Astrocyte of the cerebellum (primary cell): ENCODE measurements around the gene OSBPL1A.
A peak's percentile ranks its signal among the peaks of the same experiment; 100 is the strongest.

Source experiments
- DNase-seq: peaks from one replicate; pipeline ENCODE4 v3.0.0-alpha.2; 2011; ENCODE audit warnings: low read depth
- H3K4me3 ChIP-seq: 2 replicates; pipeline ENCODE4 v1.5.1; 2011; ENCODE audit warnings: mild to moderate bottlenecking, low read depth, low read length, moderate library complexity
- in situ Hi-C: cut with HindIII; loops from 2 replicates; pipeline ENCODE4 v1.10.0; 2017; ENCODE audit warnings: low sequenced_read_pairs
- TF ChIP-seq, protein P1 (sequence below): IDR thresholded peaks from 2 replicates; pipeline ENCODE4 v1.5.1; 2012; ENCODE audit warnings: low read length, low read depth, moderate library complexity, mild to moderate bottlenecking; ENCODE audit errors: missing control alignments

The OSBPL1A gene

DNA sequence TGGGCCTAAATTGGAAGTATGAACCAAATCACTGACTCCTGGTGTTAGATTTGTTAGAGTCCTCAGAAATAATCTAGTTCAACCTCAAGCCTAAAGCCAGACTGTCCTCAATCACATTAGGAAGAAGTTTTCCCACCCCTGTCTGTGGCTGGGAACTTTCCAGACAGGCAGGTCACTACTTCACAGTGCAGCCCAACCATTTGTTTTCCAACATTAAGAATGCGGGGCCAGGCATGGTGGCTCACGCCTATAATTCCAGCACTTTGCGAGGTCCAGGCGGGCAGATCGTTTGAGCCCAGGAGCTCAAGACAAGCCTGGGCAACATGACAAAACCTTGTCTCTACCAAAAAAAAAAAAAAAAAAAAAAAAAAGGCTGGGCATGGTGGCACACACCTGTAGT lies 5.5 kb upstream of the OSBPL1A start:
- H3K4me3 ChIP-seq: no peak overlapping the region
- no peak for DNase-seq
- TF ChIP-seq, protein P1, sequence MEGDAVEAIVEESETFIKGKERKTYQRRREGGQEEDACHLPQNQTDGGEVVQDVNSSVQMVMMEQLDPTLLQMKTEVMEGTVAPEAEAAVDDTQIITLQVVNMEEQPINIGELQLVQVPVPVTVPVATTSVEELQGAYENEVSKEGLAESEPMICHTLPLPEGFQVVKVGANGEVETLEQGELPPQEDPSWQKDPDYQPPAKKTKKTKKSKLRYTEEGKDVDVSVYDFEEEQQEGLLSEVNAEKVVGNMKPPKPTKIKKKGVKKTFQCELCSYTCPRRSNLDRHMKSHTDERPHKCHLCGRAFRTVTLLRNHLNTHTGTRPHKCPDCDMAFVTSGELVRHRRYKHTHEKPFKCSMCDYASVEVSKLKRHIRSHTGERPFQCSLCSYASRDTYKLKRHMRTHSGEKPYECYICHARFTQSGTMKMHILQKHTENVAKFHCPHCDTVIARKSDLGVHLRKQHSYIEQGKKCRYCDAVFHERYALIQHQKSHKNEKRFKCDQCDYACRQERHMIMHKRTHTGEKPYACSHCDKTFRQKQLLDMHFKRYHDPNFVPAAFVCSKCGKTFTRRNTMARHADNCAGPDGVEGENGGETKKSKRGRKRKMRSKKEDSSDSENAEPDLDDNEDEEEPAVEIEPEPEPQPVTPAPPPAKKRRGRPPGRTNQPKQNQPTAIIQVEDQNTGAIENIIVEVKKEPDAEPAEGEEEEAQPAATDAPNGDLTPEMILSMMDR: no peak
- in situ Hi-C loops: no loop called here

DNA sequence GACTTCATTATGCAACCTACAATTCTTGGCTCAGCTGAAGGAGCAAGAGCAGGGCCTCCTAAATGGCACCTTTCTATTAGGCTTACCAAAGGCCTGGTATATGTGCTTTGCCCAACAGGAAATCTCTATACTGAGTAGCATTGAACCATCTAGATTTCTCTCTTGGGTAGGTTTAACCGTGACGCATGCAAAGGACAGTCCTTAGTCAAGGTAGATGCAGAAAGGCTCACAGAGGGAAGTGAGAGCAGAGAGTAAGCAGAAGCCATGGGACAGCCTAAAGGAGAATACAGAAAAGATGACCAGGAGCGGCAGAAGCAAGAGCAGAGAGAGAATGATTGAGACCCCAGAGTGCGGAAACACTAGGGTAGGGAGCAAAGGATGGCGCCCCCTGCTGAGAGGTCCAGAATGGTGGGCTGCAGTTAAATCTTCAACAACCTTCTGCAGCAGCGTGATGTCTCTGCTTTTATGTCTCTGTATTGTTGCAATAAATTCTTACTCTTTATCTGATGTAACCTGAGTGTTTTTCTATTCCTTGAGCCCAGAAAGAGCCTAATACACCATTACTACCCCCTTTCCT lies 4.7 kb upstream of the OSBPL1A start:
- no peak for DNase-seq
- in situ Hi-C loops: no loop called here
- H3K4me3 ChIP-seq: no peak overlapping the region
- TF ChIP-seq, protein P1: no peak

DNA sequence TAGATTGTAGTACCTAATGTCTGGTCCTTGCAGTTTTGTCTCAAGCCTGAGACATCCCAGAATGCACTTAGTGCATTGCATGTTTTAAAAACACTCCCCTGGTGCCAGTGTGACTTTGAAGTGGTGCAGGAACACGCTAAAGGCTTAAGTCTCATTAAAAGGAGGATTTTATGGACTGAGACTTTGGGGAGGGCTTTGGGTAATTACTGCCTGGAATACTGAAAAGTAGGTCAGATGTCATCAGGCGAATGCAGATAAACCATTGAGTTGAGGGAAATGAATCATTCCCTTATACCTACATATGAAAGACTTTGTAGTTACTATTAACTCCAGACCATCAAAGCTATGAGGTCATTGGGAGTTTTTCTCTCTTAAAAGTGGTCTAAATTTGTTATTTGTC lies 3.0 kb upstream of the OSBPL1A start:
- H3K4me3 ChIP-seq: no peak overlapping the region
- DNase-seq: no peak
- in situ Hi-C loops: no loop called here
- TF ChIP-seq, protein P1: no peak

- peak; percentile 51 for DNase-seq
- TF ChIP-seq, protein P1: no peak
- in situ Hi-C loops: no loop called here
- peak overlapping the region; percentile 79 for H3K4me3 ChIP-seq
Observed at GRCh38 chr18:24398540-24398939, 916 bp upstream of the OSBPL1A start.

- H3K4me3 ChIP-seq: peak overlapping the region; percentile 79
- in situ Hi-C loops: no loop called here
- TF ChIP-seq, protein P1: no peak
- DNase-seq: peak; percentile 55
Observed at GRCh38 chr18:24397131-24397693, 412 bp downstream of the OSBPL1A start.

DNA sequence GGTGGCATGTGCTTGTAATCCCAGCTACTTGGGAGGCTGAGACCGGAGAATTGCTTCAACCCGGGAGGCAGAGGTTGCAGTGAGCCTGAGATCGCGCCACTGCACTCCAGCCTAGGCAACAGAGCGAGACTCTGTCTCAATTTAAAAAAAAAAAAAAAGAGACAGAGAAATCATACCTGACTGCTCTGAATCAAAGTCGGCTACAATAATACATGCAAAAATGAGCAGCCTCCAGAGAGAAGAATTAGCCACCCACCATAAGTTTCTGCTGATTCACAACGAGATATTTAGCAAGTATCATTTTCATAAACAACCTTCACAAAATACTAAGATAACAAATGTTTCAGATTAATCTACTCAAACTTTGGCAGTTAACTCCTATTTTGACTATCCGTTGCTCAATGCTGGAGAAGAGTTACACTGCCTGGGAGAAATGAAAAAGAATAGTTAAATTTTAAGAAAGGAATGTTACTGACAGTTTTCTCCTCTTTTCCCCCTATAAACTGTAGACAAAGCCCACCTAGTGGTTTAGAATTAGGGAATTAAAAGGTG lies 1.5 kb downstream of the OSBPL1A start:
- in situ Hi-C loops: no loop called here
- TF ChIP-seq, protein P1: no peak
- DNase-seq: no peak
- peak overlapping the region; percentile 79 for H3K4me3 ChIP-seq
